ENCODE results near the gene UBN2. TPM values are rescaled to one million over a fixed set of nuclear protein-coding genes. Genes with fewer than 3 reads are reported as not detected.
A peak's percentile ranks its signal among the peaks of the same experiment; 100 is the strongest.

The UBN2 gene
- total RNA-seq, 1 donor from 2014 or later, result 21.0 TPM

DNA sequence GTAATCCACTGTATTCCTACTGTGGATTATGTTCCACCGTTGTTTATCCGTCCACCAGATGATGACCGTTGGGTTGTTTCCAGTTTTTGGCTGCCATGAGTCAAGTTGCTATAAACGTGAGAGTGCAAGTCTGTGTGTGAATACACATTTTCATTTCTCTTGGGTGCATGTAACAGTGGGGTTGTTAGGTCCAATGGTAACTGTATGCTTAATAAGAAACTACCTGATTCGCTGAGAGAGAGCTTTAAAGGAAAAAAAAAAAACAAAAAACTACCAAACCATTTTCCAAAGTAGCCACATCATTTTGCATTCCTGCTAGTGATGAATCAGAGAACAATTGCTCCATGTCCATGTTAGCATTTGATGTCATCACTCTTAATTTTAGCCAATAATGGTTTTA lies 15.9 kb downstream of the UBN2 start:
- H3K36me3 Mint-ChIP-seq (ENCODE audit: unreplicated experiment), result peaks cover 43% of the 10 kb centered on the region
- no peak overlapping the region for H3K4me3 Mint-ChIP-seq (ENCODE audit: unreplicated experiment)
- TF ChIP-seq CTCF (IDR thresholded peaks at IDR 0.05), result no peak
- H3K27ac Mint-ChIP-seq (ENCODE audit: unreplicated experiment), result no peak overlapping the region
- H3K9me3 Mint-ChIP-seq (ENCODE audit: unreplicated experiment), result no peaks in the 10 kb centered on the region
- no peak for DNase-seq (ENCODE audit: extremely low spot score, unreplicated experiment)
- H3K4me1 Mint-ChIP-seq (ENCODE audit: unreplicated experiment), result no peaks in the 10 kb centered on the region
- H3K27me3 Mint-ChIP-seq (ENCODE audit: unreplicated experiment), result no peaks in the 10 kb centered on the region

- H3K27ac Mint-ChIP-seq (ENCODE audit: unreplicated experiment), result no peak overlapping the region
- no peaks in the 10 kb centered on the region for H3K4me1 Mint-ChIP-seq (ENCODE audit: unreplicated experiment)
- H3K27me3 Mint-ChIP-seq (ENCODE audit: unreplicated experiment), result no peaks in the 10 kb centered on the region
These were observed 18.3 kb downstream of the UBN2 start for GRCh38 chr7:139249179-139249810.

GRCh38 chr7:139252451-139252850 lies 21.4 kb downstream of the UBN2 start:
- H3K4me3 Mint-ChIP-seq (ENCODE audit: unreplicated experiment), result no peak overlapping the region
- H3K9me3 Mint-ChIP-seq (ENCODE audit: unreplicated experiment), result no peaks in the 10 kb centered on the region
- no peak for TF ChIP-seq CTCF (IDR thresholded peaks at IDR 0.05)
- no peak for DNase-seq (ENCODE audit: extremely low spot score, unreplicated experiment)
- no peaks in the 10 kb centered on the region for H3K27me3 Mint-ChIP-seq (ENCODE audit: unreplicated experiment)
- no peaks in the 10 kb centered on the region for H3K4me1 Mint-ChIP-seq (ENCODE audit: unreplicated experiment)
- H3K36me3 Mint-ChIP-seq (ENCODE audit: unreplicated experiment), result peaks cover 31% of the 10 kb centered on the region
- H3K27ac Mint-ChIP-seq (ENCODE audit: unreplicated experiment), result peak overlapping the region; percentile 6

More at GRCh38 chr7:139249179-139249810, 18.3 kb downstream of the UBN2 start:
- Mint-ChIP-seq H3K9me3 (ENCODE audit: unreplicated experiment) (no peaks in the 10 kb centered on the region), H3K4me3 (ENCODE audit: unreplicated experiment) (no peak overlapping the region), H3K36me3 (ENCODE audit: unreplicated experiment) (peaks cover 37% of the 10 kb centered on the region)
- no peak for TF ChIP-seq CTCF (IDR thresholded peaks at IDR 0.05)
- DNase-seq (ENCODE audit: extremely low spot score, unreplicated experiment), result no peak

DNA sequence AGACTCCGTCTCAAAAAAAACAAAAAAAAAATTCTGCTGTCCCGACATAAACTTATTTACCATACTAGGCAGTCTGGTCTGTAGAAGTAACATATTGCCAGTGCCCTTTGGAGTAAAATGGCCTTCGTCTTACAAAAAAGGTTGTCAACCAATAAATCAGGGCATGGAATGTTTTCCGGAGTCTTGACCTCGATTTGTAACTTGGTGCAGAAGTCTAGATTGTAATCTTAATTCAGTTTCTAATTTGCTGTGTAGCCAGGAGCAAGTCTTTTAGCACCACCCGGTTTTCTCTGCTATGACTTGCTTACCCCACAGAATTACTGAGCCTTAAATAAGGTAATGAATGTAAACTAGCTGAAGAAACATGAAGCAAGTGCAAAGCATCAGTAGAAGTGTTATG lies 23.2 kb downstream of the UBN2 start:
- peaks cover 38% of the 10 kb centered on the region for H3K36me3 Mint-ChIP-seq (ENCODE audit: unreplicated experiment)
- H3K27me3 Mint-ChIP-seq (ENCODE audit: unreplicated experiment), result no peaks in the 10 kb centered on the region
- H3K4me1 Mint-ChIP-seq (ENCODE audit: unreplicated experiment), result no peaks in the 10 kb centered on the region
- H3K27ac Mint-ChIP-seq (ENCODE audit: unreplicated experiment), result no peak overlapping the region
- H3K4me3 Mint-ChIP-seq (ENCODE audit: unreplicated experiment), result no peak overlapping the region
- DNase-seq (ENCODE audit: extremely low spot score, unreplicated experiment), result no peak
- H3K9me3 Mint-ChIP-seq (ENCODE audit: unreplicated experiment), result no peaks in the 10 kb centered on the region
- no peak for TF ChIP-seq CTCF (IDR thresholded peaks at IDR 0.05)

DNA sequence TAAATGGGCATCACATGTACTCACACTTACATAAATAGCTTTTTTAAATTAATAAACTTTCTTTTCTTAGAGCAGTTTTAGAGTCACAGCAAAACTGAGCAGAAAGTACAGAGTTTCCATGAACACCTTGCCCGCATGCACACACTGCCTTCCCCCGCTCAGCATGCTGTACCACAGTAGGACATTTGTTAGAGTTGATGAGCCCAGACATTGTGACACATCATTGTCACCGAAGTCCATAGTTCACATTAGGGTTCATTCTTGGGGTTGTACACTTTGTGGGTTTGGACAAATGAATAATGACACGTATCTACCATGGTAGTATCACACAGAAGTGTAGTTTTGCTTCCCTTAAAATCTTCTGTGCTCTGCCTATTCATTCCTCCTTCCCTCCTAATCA lies 23.7 kb downstream of the UBN2 start:
- DNase-seq (ENCODE audit: extremely low spot score, unreplicated experiment), result no peak
- Mint-ChIP-seq H3K9me3 (ENCODE audit: unreplicated experiment) (no peaks in the 10 kb centered on the region), H3K27me3 (ENCODE audit: unreplicated experiment) (no peaks in the 10 kb centered on the region), H3K4me1 (ENCODE audit: unreplicated experiment) (no peaks in the 10 kb centered on the region), H3K4me3 (ENCODE audit: unreplicated experiment) (no peak overlapping the region), H3K36me3 (ENCODE audit: unreplicated experiment) (peaks cover 40% of the 10 kb centered on the region), H3K27ac (ENCODE audit: unreplicated experiment) (no peak overlapping the region)
- no peak for TF ChIP-seq CTCF (IDR thresholded peaks at IDR 0.05)
